Esophagus muscularis mucosa (tissue), 4 donors: Measurements from ENCODE around the gene CTXN2. TPM values are rescaled to one million over a fixed set of nuclear protein-coding genes. Genes with fewer than 3 reads are reported as not detected.

Experiments used
- DNase-seq: peaks from one replicate; pipeline ENCODE4 v3.0.0-alpha.2; 2017; ENCODE audit errors: extremely low spot score
- H3K27ac ChIP-seq, 4 donors: fragments of 200-600 bp; sonication (generic); replicated peaks in 1 of 4; 1 replicate in 3 of 4; 2 replicates in 1 of 4; pipeline ENCODE4 v1.5.1; 2016 to 2019; ENCODE audit warnings: mild to moderate bottlenecking in 1 of 4
- H3K27me3 ChIP-seq, 4 donors: fragments of 200-600 bp; sonication (generic); one replicate each; pipeline versions ENCODE4 v1.5.1 to v1.6.0; 2016 to 2019
- H3K36me3 ChIP-seq, 4 donors: fragments of 200-600 bp; sonication (generic); one replicate each; pipeline ENCODE4 v1.5.1; 2016 to 2019
- H3K4me1 ChIP-seq, 4 donors: fragments of 200-600 bp; sonication (generic); one replicate each; pipeline ENCODE4 v1.5.1; 2016 to 2019
- H3K4me3 ChIP-seq, 4 donors: fragments of 200-600 bp; sonication (generic); 1 replicate in 2 of 4; 2 replicates in 2 of 4; pipeline ENCODE4 v1.5.1; 2016 to 2019; ENCODE audit warnings: mild to moderate bottlenecking in 4 of 4, moderate library complexity in 1 of 4
- H3K9me3 ChIP-seq, 4 donors: fragments of 200-600 bp; sonication (generic); 1 replicate in 3 of 4; 2 replicates in 1 of 4; pipeline ENCODE4 v1.5.1; 2016 to 2019
- CTCF ChIP-seq, 3 experiments: fragments of 200-600 bp in 2 of 3; fragments of 450-650 bp in 1 of 3; sonication (generic) in 2 of 3; IDR thresholded peaks; one replicate each; pipeline ENCODE4 v1.5.1; 2017 to 2019; ENCODE audit warnings: antibody characterized with exemption in 3 of 3, mild to moderate bottlenecking in 2 of 3, moderate library complexity in 1 of 3
- EP300 ChIP-seq: sonication (generic); formaldehyde crosslinking; IDR thresholded peaks from one replicate; pipeline ENCODE4 v1.6.1; 2017; ENCODE audit warnings: antibody characterized with exemption
- POLR2A ChIP-seq: fragments of 450-650 bp; IDR thresholded peaks from one replicate; pipeline ENCODE4 v1.6.1; 2017; ENCODE audit warnings: antibody characterized with exemption, moderate library complexity, mild to moderate bottlenecking, low read depth
- POLR2AphosphoS5 ChIP-seq, 2 donors: sonication (generic); formaldehyde crosslinking; IDR thresholded peaks; one replicate each; pipeline ENCODE4 v1.6.1; 2017; ENCODE audit warnings: antibody characterized with exemption in 2 of 2
- WGBS: methylation state at CpG from one replicate; pipeline ENCODE4 v1.1.5; 2018; 5-methylcytosine and 5-hydroxymethylcytosine counted together
- intact Hi-C: fragments of 100-400 bp; cut with DNase I; formaldehyde crosslinking; loops from one replicate; pipeline ENCODE4 v1.15.1; 2023
- total RNA-seq, 4 donors: library from RNA; depleted of rRNA; stranded (reverse); fragments of >200 nt; gene quantifications; one replicate each; pipeline versions ENCODE4 v1.1.0 to v1.2.1, GENCODE V29; 2016

The CTXN2 gene
- total RNA-seq, 4 donors from 2014 or later = 0.11 TPM; not detected in 3

- Histone ChIP-seq H3K27ac (no peak overlapping the region), H3K4me1 (peaks cover 0 to 4% (median 0%) of the 10 kb centered on the region in 4 donors), H3K36me3 (no peaks in the 10 kb centered on the region), H3K9me3 (no peaks in the 10 kb centered on the region), H3K27me3 (peaks cover 0 to 28% (median 0%) of the 10 kb centered on the region in 4 donors), H3K4me3 (no peak overlapping the region)
- WGBS = 6% methylated on average over 15 of the region's 15 CpGs
- intact Hi-C loops = no loop called here
- TF ChIP-seq CTCF (IDR thresholded peaks at IDR 0.05) = no peak
- no peak for TF ChIP-seq POLR2AphosphoS5 (IDR thresholded peaks at IDR 0.05)
- TF ChIP-seq POLR2A = no peak
- no peak for TF ChIP-seq EP300
- no peak for DNase-seq
Measured at GRCh38 chr15:48190932-48191573, 412 bp upstream of the CTXN2 start.

- Histone ChIP-seq H3K36me3 (no peaks in the 10 kb centered on the region), H3K4me1 (no peaks in the 10 kb centered on the region), H3K9me3 (no peaks in the 10 kb centered on the region), H3K27ac (no peak overlapping the region), H3K27me3 (no peaks in the 10 kb centered on the region), H3K4me3 (no peak overlapping the region)
- no peak for TF ChIP-seq POLR2AphosphoS5 (IDR thresholded peaks at IDR 0.05)
- no peak for TF ChIP-seq EP300
- TF ChIP-seq CTCF (IDR thresholded peaks at IDR 0.05) = no peak
- DNase-seq = no peak
- intact Hi-C loops = no loop called here
- 91% methylated on average over 1 of the region's 1 CpG for WGBS
Measured at GRCh38 chr15:48202068-48202467, 10.6 kb downstream of the CTXN2 start.

GRCh38 chr15:48205981-48206380, 14.5 kb downstream of the CTXN2 start, which contains the start of gene SLC12A1:
SLC12A1 (plus strand) TSS chr15:48206302; CDS start chr15:48207720, 1,418 bp downstream.
- no peaks in the 10 kb centered on the region for H3K36me3 ChIP-seq
- no peaks in the 10 kb centered on the region for H3K9me3 ChIP-seq
- intact Hi-C loops = no loop called here
- H3K27me3 ChIP-seq = no peaks in the 10 kb centered on the region
- H3K4me3 ChIP-seq = no peak within 1 kb of the TSS
- 72% methylated on average over 1 of the region's 1 CpG for WGBS
- H3K27ac ChIP-seq = no peak within 1 kb of the TSS
- no peak for TF ChIP-seq POLR2A
- no peak for TF ChIP-seq EP300
- no peak for TF ChIP-seq CTCF (IDR thresholded peaks at IDR 0.05)
- no peak for TF ChIP-seq POLR2AphosphoS5 (IDR thresholded peaks at IDR 0.05)
- no peaks in the 10 kb centered on the region for H3K4me1 ChIP-seq
- no peak for DNase-seq

GRCh38 chr15:48221261-48221660, 29.8 kb downstream of the CTXN2 start:
- TF ChIP-seq POLR2AphosphoS5 (IDR thresholded peaks at IDR 0.05) (no peak), EP300 (no peak), POLR2A (no peak), CTCF (IDR thresholded peaks at IDR 0.05) (no peak)
- H3K4me3 ChIP-seq = no peak overlapping the region
- intact Hi-C loops = no loop called here
- WGBS = 71% methylated on average over 1 of the region's 1 CpG
- no peaks in the 10 kb centered on the region for H3K9me3 ChIP-seq
- DNase-seq = no peak
- H3K36me3 ChIP-seq = no peaks in the 10 kb centered on the region
- no peak overlapping the region for H3K27ac ChIP-seq
- no peaks in the 10 kb centered on the region for H3K4me1 ChIP-seq
- H3K27me3 ChIP-seq = no peaks in the 10 kb centered on the region

- 89% methylated on average over 4 of the region's 4 CpGs for WGBS
- H3K27me3 ChIP-seq = no peaks in the 10 kb centered on the region
- H3K9me3 ChIP-seq = no peaks in the 10 kb centered on the region
- no peak overlapping the region for H3K4me3 ChIP-seq
- intact Hi-C loops = no loop called here
- no peaks in the 10 kb centered on the region for H3K36me3 ChIP-seq
- H3K27ac ChIP-seq = no peak overlapping the region
- no peak for DNase-seq
- H3K4me1 ChIP-seq = no peaks in the 10 kb centered on the region
- TF ChIP-seq CTCF (IDR thresholded peaks at IDR 0.05) = no peak
- no peak for TF ChIP-seq EP300
- TF ChIP-seq POLR2A = no peak
- TF ChIP-seq POLR2AphosphoS5 (IDR thresholded peaks at IDR 0.05) = no peak
Measured at GRCh38 chr15:48221885-48222284, 30.4 kb downstream of the CTXN2 start.
